Inflammatory macrophage treated with lipopolysaccharide for 4 hours (primary cell): ENCODE measurements around the gene SPRR2D.

Source experiments
- DNase-seq: peaks from one replicate; pipeline ENCODE4 v3.0.0-alpha.2; 2020

The SPRR2D gene

DNA sequence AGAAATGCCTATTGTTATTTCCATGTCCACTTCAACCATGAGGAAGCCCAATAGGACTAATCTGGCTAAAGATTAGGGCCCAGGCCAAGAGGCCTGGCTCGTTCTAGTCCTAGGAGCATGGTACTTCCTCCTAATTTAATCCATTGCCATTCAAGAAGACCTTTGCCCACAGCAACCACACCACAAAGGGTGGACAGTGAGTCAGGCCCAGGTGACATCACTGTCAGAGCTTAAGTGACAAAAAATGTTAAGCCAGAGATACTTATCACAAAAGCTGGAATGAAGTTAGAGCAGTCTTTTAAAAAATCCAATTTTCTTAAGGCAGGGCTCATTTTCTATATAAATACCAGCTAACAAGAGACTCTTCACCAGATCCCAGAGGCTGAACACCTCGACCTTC lies 39.5 kb downstream of the SPRR2D start, which contains the start of gene SPRR3:
SPRR3 (plus strand) TSS at position 368 of the 400 bp plus-strand sequence. CDS start 1,272 bp downstream, outside the sequence.
- no peak for DNase-seq

DNA sequence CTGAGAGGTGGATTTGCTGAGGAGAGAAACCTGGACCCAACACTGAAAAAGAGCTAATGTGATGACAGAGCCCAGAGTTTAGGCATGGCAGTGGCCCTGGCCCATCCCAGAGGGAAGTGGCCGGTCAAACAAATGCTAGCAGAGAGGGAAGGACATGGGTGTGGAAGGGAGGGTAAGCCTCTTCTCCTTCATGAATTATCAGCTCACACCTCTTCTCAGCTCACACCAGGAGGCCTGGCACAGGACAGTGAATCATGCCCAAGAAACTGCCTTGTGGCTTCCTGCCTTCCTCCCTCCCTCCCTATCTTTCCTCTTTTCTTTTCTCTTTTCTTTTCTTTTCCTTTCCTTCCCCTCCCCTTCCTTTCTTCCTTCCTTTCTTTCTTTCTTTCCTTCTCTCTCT lies 40.6 kb downstream of the SPRR2D start:
- no peak for DNase-seq

DNA sequence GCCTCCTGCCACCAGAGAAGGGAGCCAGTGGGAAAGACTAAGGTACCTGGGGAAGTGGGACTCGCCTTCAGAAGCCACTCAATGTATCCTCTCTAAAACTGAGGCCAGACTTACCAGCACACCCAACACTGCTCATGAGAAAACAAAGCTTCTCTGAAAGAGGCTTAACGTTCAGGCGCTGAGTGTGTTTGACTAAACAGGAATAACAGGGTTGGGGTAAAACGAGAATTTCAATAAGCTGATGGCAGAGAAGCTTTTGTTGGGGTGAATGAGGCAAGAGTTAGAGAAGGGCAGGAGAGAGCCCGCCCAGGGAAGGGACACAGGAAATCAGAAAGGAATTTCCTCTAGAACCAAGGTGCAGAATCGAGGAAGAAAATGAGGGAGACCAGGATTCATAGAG lies 41.1 kb downstream of the SPRR2D start:
- no peak for DNase-seq

- DNase-seq: no peak
Measured at GRCh38 chr1:152998476-152998875, 42.4 kb downstream of the SPRR2D start.

- no peak for DNase-seq
Measured at GRCh38 chr1:152997901-152998300, 43.0 kb downstream of the SPRR2D start.

DNA sequence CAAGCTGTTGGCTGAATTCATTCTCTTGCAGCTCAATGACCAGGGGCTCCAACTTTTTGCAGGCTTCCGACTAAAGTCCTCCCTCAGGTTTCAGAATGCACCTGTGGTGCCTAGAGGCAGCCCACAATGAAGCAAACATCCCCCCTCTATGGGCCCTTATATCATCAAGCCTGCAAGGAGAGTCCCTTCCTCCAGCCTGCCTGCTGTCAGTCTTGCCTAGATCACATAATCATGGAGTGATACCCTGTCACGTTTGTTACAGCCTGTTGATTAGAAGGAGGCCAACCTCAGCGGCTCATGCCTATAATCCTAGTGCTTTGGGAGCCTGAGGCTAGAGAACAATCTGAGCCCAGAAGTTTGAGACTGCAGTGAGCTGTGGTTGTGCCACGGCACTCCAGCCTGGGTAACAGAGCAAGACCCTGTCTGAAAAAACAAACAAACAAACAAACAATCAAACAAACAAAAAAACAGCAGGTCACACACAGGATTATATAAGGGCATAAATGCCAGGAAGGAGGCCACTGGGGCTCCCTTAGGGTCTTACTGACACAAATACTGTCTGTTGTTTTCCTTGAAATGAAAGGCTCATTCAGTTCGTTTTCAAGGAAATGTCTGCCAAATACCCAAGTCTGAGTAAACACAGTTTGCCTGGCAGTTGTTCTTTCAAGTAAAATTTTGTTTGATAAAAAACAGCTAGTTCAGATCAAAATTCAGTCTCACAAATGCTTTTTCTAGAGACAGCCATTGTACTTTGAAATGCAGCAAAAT lies 44.1 kb downstream of the SPRR2D start:
- DNase-seq: no peak

DNA sequence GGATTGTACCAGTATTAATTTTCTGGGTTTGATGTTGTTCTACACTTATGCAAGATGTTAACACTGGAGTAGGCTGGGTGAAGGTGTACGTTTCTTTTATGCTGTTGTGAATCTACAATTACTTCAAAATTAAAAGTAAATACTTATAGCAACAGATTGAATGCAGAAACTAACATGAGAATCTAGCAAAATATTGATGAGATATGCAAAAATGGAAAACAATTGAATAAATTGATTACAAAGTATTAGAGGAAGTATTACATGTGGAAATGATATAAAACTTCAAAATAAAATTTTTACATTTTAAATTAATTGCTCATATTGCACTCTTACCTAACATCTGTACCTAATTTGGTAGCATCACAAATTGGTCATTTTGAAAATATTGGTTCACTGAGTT lies 45.1 kb downstream of the SPRR2D start:
- no peak for DNase-seq

DNA sequence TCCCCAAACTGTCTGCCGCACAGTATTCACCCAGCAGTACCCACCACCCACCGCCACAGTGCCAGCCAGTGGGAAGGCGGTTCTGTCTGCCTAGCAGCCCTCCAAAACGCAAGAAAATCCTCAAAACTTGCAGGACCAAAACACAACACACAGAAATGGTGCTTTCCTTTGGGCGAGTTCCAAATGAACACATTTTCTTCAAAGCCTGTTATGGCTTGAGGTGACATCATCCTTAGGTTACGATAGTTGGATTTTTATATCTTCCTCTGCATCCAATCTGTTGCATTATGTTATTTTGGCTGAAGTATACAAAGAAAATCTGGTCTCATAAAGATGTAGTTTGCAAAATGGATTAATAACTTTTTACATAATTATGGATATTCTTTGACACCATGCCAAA lies 47.7 kb downstream of the SPRR2D start:
- no peak for DNase-seq
